Trophoblast cell (in vitro differentiated cells and primary cell): ENCODE results near the gene SLC48A1.
A peak's percentile ranks its signal among the peaks of the same experiment; 100 is the strongest.

Experiments
- DNase-seq, 2 donors: peaks; one replicate each; pipeline ENCODE4 v3.0.0-alpha.2; 2016
- H2AFZ ChIP-seq: 2 replicates; pipeline ENCODE4 v1.6.1; 2013; ENCODE audit warnings: low read length, moderate library complexity, mild to moderate bottlenecking; ENCODE audit not compliant: insufficient read depth, poor library complexity
- H2AK5ac ChIP-seq: 2 replicates; pipeline ENCODE4 v1.6.1; 2013; ENCODE audit warnings: mild to moderate bottlenecking, low read length
- H2BK120ac ChIP-seq: 2 replicates; pipeline ENCODE4 v1.6.1; 2013; ENCODE audit warnings: low read length, mild to moderate bottlenecking, moderate library complexity; ENCODE audit not compliant: insufficient read depth, poor library complexity
- H2BK12ac ChIP-seq: 2 replicates; pipeline ENCODE4 v1.6.1; 2013; ENCODE audit warnings: mild to moderate bottlenecking, low read length, moderate library complexity
- H2BK5ac ChIP-seq: 2 replicates; pipeline ENCODE4 v1.6.1; 2013; ENCODE audit warnings: low read length, low read depth, moderate library complexity, mild to moderate bottlenecking; ENCODE audit not compliant: poor library complexity
- H3K14ac ChIP-seq: 2 replicates; pipeline ENCODE4 v1.6.1; 2013; ENCODE audit warnings: mild to moderate bottlenecking, low read length
- H3K18ac ChIP-seq: 2 replicates; pipeline ENCODE4 v1.6.1; 2013; ENCODE audit warnings: mild to moderate bottlenecking, low read length
- H3K23ac ChIP-seq: 2 replicates; pipeline ENCODE4 v1.6.1; 2013; ENCODE audit warnings: low read length
- H3K27ac ChIP-seq: 2 replicates; pipeline ENCODE4 v1.5.1; 2013; ENCODE audit warnings: low read depth, mild to moderate bottlenecking, inconsistent platforms, low read length, moderate library complexity
- H3K27me3 ChIP-seq: 2 replicates; pipeline ENCODE4 v1.6.1; 2013; ENCODE audit warnings: inconsistent platforms, mild to moderate bottlenecking, low read length, moderate library complexity; ENCODE audit not compliant: insufficient read depth
- H3K36me3 ChIP-seq, 2 experiments: 1 replicate in 1 of 2; 2 replicates in 1 of 2; pipeline ENCODE4 v1.6.1; 2013; ENCODE audit warnings: low read length in 2 of 2, mild to moderate bottlenecking in 2 of 2, moderate library complexity in 1 of 2; ENCODE audit not compliant: insufficient read depth in 2 of 2, control insufficient read depth in 1 of 2
- H3K4ac ChIP-seq: 2 replicates; pipeline ENCODE4 v1.6.1; 2013; ENCODE audit warnings: low read depth, mild to moderate bottlenecking, low read length, moderate library complexity
- H3K4me1 ChIP-seq, 2 experiments: 1 replicate in 1 of 2; 2 replicates in 1 of 2; pipeline ENCODE4 v1.6.1; 2013; ENCODE audit warnings: low read length in 2 of 2, mild to moderate bottlenecking in 2 of 2, moderate library complexity in 1 of 2; ENCODE audit not compliant: insufficient read depth in 2 of 2, control insufficient read depth in 1 of 2
- H3K4me2 ChIP-seq: 2 replicates; pipeline ENCODE4 v1.6.1; 2013; ENCODE audit warnings: inconsistent platforms, mild to moderate bottlenecking, low read length, moderate library complexity
- H3K4me3 ChIP-seq: 2 replicates; pipeline ENCODE4 v1.5.1; 2013; ENCODE audit warnings: mild to moderate bottlenecking, low read depth, low read length, inconsistent platforms
- H3K79me1 ChIP-seq: one replicate; pipeline ENCODE4 v1.6.1; 2013; ENCODE audit warnings: low read length
- H3K79me2 ChIP-seq: 2 replicates; pipeline ENCODE4 v1.6.1; 2013; ENCODE audit warnings: low read length, mild to moderate bottlenecking; ENCODE audit not compliant: control insufficient read depth, insufficient read depth, poor library complexity
- H3K9ac ChIP-seq: 2 replicates; pipeline ENCODE4 v1.6.1; 2013; ENCODE audit warnings: mild to moderate bottlenecking, low read length
- H3K9me3 ChIP-seq: 2 replicates; pipeline ENCODE4 v1.6.1; 2013; ENCODE audit warnings: low read depth, mild to moderate bottlenecking, control low read depth, inconsistent platforms, low read length; ENCODE audit not compliant: insufficient read depth
- H4K12ac ChIP-seq: 2 replicates; pipeline ENCODE4 v1.6.1; 2013; ENCODE audit warnings: low read depth, mild to moderate bottlenecking, low read length, moderate library complexity
- H4K8ac ChIP-seq: 2 replicates; pipeline ENCODE4 v1.6.1; 2013; ENCODE audit warnings: low read depth, mild to moderate bottlenecking, low read length, moderate library complexity
- H4K91ac ChIP-seq: one replicate; pipeline ENCODE4 v1.6.1; 2013; ENCODE audit warnings: low read depth, mild to moderate bottlenecking, low read length, moderate library complexity
- WGBS: extraction: QIAGEN DNeasy Blood & Tissue Kit; methylation state at CpG from one replicate; pipeline ENCODE4 v1.1.7; 2013; ENCODE audit warnings: missing lambda C conversion rate; ENCODE audit not compliant: insufficient read length, insufficient coverage; ENCODE audit errors: extremely low coverage; 5-methylcytosine and 5-hydroxymethylcytosine counted together

Gene SLC48A1

DNA sequence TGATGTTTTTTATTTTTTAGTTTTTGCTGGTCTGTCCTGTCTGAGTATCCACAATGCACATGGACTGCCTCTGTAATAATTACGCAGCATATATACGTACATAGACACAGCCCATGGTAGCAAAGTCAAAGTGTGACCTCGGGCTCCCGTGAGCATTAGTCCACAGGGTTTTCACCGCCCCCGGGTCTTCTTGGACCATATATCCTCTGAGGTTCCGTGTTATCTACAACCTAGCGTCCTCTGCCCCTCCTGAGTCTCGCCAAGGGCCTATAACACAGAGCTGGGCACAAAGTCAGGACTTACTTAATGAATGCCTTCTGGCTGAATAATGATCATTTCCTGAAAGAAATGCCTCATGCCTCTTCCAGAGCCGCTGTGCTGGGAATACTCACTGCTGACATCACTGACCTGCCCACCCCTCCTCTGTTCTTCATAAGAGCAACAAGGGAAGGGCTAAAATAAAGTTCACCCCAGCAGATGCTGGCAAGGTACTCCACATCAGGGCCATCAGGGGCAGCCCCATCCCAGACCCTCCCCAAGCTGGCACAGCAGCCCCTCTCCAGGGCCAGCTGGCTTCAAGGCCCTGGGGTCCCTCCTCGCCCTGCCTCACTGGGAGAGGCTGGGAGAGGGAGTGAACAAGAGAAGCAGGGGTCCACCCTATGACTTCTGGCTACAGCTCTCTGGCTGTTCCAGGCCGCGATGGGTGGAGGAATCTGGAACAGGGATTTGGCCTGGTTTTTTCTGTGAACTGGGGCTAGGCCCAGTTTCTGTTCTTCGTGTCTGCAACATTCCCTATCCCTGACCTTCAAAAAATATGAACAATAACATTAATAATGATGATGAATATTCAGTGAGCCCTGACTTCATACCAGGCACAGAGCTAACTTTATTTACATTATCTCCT, 38.8 kb downstream of the SLC48A1 start:
- Histone ChIP-seq H3K4ac (peak overlapping the region; percentile 96), H4K12ac (no peak overlapping the region), H2BK12ac (peak overlapping the region; percentile 59), H3K9me3 (no peaks in the 10 kb centered on the region), H3K27ac (peak overlapping the region; percentile 31), H2AK5ac (peak overlapping the region; percentile 45), H3K14ac (peak overlapping the region; percentile 72), H2AFZ (no peak overlapping the region), H3K79me1 (peaks cover 15% of the 10 kb centered on the region), H3K4me3 (no peak overlapping the region), H3K27me3 (no peaks in the 10 kb centered on the region), H3K18ac (peak overlapping the region; percentile 31), H4K8ac (peak overlapping the region; percentile 50), H3K4me1 (peaks cover 59 to 66% of the 10 kb centered on the region in 2 experiments), H3K4me2 (peak overlapping the region; percentile 34), H2BK5ac (peak overlapping the region; percentile 81), H3K79me2 (peaks cover 48% of the 10 kb centered on the region), H3K9ac (no peak overlapping the region), H3K23ac (no peak overlapping the region), H4K91ac (peak overlapping the region; percentile 64), H3K36me3 (peaks cover 6 to 11% of the 10 kb centered on the region in 2 experiments), H2BK120ac (peak overlapping the region; percentile 29)
- DNase-seq, result no peak
- no CpG with 5 or more reads among the region's 14 CpGs for WGBS

DNA sequence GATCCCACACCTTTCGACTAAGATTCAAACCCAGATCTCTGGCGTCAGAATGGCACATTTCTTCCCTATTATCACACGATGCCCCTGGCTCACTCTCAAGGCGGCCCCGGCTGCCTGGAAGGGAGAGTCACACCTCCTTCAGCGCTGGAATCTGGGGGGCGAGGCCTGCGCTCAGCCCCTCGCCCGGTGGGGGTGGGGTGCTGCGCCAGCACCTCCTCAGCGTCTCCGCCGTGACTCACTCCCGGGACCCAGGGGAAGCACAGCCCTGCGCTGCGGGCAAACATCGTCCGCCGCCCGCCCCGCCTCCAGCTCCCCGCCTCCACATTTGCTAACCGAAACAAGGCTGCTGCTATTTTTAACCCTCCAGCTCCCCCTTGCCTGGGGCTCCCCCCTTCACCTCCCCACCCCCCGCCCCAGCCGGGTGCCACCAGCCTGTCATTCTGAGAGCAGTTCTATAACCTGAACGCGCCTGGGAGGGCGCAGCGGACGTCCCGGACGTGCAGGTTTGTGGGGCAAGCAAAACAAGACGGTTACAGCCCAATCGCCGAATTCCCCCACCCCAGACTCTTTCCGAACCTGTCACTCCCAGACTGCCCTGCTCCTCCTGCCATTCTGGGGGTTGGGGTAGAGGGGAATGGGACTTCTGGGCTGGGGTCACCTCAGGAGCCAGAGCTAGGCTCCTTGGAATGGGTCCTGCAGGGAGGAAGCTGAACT, 39.9 kb downstream of the SLC48A1 start:
- Histone ChIP-seq H3K9ac (no peak overlapping the region), H4K91ac (peak overlapping the region; percentile 82), H3K27ac (peak overlapping the region; percentile 91), H3K4me2 (peak overlapping the region; percentile 66), H3K4me3 (no peak overlapping the region), H3K9me3 (no peaks in the 10 kb centered on the region), H3K36me3 (peaks cover 6 to 16% of the 10 kb centered on the region in 2 experiments), H2BK12ac (peak overlapping the region; percentile 59), H3K23ac (no peak overlapping the region), H3K18ac (peak overlapping the region; percentile 53), H3K14ac (peak overlapping the region; percentile 41), H2AFZ (no peak overlapping the region), H4K8ac (peak overlapping the region; percentile 54), H3K79me2 (peaks cover 53% of the 10 kb centered on the region), H2BK120ac (peak overlapping the region; percentile 58), H4K12ac (peak overlapping the region; percentile 2), H3K27me3 (no peaks in the 10 kb centered on the region), H3K4me1 (peaks cover 62 to 70% of the 10 kb centered on the region in 2 experiments), H2AK5ac (peak overlapping the region; percentile 34), H3K4ac (peak overlapping the region; percentile 73), H3K79me1 (peaks cover 18% of the 10 kb centered on the region), H2BK5ac (peak overlapping the region; percentile 71)
- WGBS, result no CpG with 5 or more reads among the region's 37 CpGs
- peak; percentile 54 to 60 for DNase-seq

DNA sequence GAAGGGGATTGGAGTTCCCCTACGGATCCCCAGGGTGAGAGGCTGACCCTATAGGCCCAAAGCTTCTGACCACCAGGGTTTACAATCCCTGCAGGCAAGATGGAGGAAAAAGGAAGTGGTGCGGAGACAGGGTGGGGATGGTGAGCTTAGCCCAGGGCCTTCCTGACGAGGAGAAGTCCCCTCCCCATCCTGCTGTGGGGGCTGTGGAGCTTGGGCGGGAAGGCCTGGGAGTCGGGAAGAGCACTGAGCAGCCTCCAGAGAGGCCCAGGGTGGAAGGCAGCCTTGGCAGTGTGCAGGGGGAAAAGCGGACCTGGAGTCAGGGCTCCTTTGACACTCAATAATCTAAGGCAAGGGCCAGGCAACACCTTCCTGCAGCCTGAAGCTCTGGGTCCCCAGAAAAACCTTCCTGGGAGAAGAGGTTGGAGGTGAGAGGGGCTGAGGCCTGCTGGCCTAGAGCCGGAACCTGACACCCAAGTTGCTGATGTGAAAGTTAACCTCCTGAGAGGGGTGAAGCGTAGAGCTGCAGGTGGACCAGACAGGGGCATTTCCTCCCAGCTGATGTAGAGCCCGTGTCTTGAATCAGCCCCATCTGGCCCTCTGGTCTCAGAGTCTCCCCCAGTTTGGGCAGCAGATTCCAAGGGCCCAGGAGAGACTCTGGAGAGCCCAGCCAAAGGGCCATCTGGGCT, 40.6 kb downstream of the SLC48A1 start:
- peak overlapping the region; percentile 53 for H3K18ac ChIP-seq

More for the DNA sequence above, 40.6 kb downstream of the SLC48A1 start:
- H2BK12ac ChIP-seq, result peak overlapping the region; percentile 5
- no peak overlapping the region for H3K9ac ChIP-seq
- peaks cover 11 to 16% of the 10 kb centered on the region in 2 experiments for H3K36me3 ChIP-seq
- H4K91ac ChIP-seq, result peak overlapping the region; percentile 82
- H3K4me1 ChIP-seq, result peaks cover 57 to 70% of the 10 kb centered on the region in 2 experiments
- peak overlapping the region; percentile 91 for H3K27ac ChIP-seq
- peak overlapping the region; percentile 66 for H3K4me2 ChIP-seq
- peaks cover 53% of the 10 kb centered on the region for H3K79me2 ChIP-seq
- H3K4ac ChIP-seq, result peak overlapping the region; percentile 42
- no peaks in the 10 kb centered on the region for H3K27me3 ChIP-seq
- WGBS, result no CpG with 5 or more reads among the region's 9 CpGs
- peak overlapping the region; percentile 34 for H2AK5ac ChIP-seq
- peak overlapping the region; percentile 58 for H2BK120ac ChIP-seq
- H3K9me3 ChIP-seq, result no peaks in the 10 kb centered on the region
- H3K4me3 ChIP-seq, result no peak overlapping the region
- no peak overlapping the region for H3K23ac ChIP-seq
- peak overlapping the region; percentile 54 for H4K8ac ChIP-seq
- peaks cover 20% of the 10 kb centered on the region for H3K79me1 ChIP-seq
- no peak overlapping the region for H2AFZ ChIP-seq
- H3K14ac ChIP-seq, result peak overlapping the region; percentile 41
- peak overlapping the region; percentile 71 for H2BK5ac ChIP-seq
- no peak for DNase-seq
- peak overlapping the region; percentile 2 for H4K12ac ChIP-seq
